HCT116 (cell line): Measurements from ENCODE around the gene TENM4. TPM values are rescaled to one million over a fixed set of nuclear protein-coding genes. Genes with fewer than 3 reads are reported as not detected.

ENCODE experiments used
- ATAC-seq: fragments of 200-7000 bp; cut with Tn5 transposase; 2 replicates; pipeline ENCODE4 v1.9.1; 2020; ENCODE audit warnings: mild to moderate bottlenecking, moderate library complexity
- BruUV-seq: library from RNA; stranded (reverse); fragments of 400-500 nt; replicated peaks from 2 replicates; lab custom pipeline; 2021; lab: Mats Ljungman, UMichigan
- CTCF ChIA-PET: fragments of 300-600 bp; sonication (Branson Sonifier 250); formaldehyde crosslinking; loops from one replicate; lab custom pipeline; 2021; ENCODE audit warnings: antibody characterized with exemption; lab: Charles Lee
- POLR2A ChIA-PET: fragments of 300-600, 350-600 bp; sonication (Branson Sonifier 250); formaldehyde crosslinking; loops from one replicate; lab custom pipeline; 2021; ENCODE audit warnings: antibody characterized with exemption; lab: Charles Lee
- RAD21 ChIA-PET, 2 experiments: fragments of 300-600 bp; sonication (Branson Sonifier 250); formaldehyde crosslinking; loops; one replicate each; lab custom pipeline; 2023; ENCODE audit warnings: low total read pairs in 2 of 2; ENCODE audit not compliant: uncharacterized antibody in 2 of 2, unreplicated experiment in 2 of 2, low non-redundant PET in 1 of 2; lab: Charles Lee
- DNase-seq: peaks from one replicate; pipeline ENCODE4 v3.0.0-alpha.2; 2010; ENCODE audit warnings: low read depth, low spot score
- H2AFZ ChIP-seq: fragments of 200-600 bp; shearing (Covaris generic), sonication (generic); 2 replicates; pipeline ENCODE4 v1.6.1; 2017; ENCODE audit warnings: low read depth, mixed run types, mixed read lengths, antibody characterized with exemption, low read length; ENCODE audit not compliant: poor library complexity, severe bottlenecking
- H3K27ac ChIP-seq: 2 replicates; pipeline ENCODE4 v1.5.1; 2012; ENCODE audit warnings: low read depth, low read length
- H3K27me3 ChIP-seq: fragments of 200-600 bp; sonication (generic); 2 replicates; pipeline ENCODE4 v1.6.1; 2016; ENCODE audit warnings: mixed run types, low read length, mixed read lengths; ENCODE audit not compliant: insufficient read depth
- H3K36me3 ChIP-seq, 2 experiments: fragments of 200-500 bp in 1 of 2; fragments of 200-600 bp in 1 of 2; sonication (Bioruptor generic) in 1 of 2; sonication (generic) in 1 of 2; 2 replicates each; pipeline versions ENCODE4 v1.5.1 to v1.6.1; 2014 to 2016; ENCODE audit warnings: low read length in 2 of 2, inconsistent platforms in 1 of 2, mixed read lengths in 1 of 2, mixed run types in 1 of 2; ENCODE audit not compliant: insufficient read depth in 2 of 2, control insufficient read depth in 1 of 2
- H3K4me1 ChIP-seq, 2 experiments: fragments of 200-600 bp in 1 of 2; sonication (generic) in 1 of 2; 2 replicates each; pipeline versions ENCODE4 v1.5.1 to v1.6.1; 2012 to 2017; ENCODE audit warnings: low read length in 2 of 2, inconsistent platforms in 1 of 2, mild to moderate bottlenecking in 1 of 2, mixed read lengths in 1 of 2, mixed run types in 1 of 2, moderate library complexity in 1 of 2; ENCODE audit not compliant: insufficient read depth in 2 of 2, control insufficient read depth in 1 of 2
- H3K4me2 ChIP-seq: fragments of 200-600 bp; sonication (generic); 2 replicates; pipeline ENCODE4 v1.6.1; 2017; ENCODE audit warnings: mixed run types, low read length, mixed read lengths
- H3K4me3 ChIP-seq, 2 experiments: fragments of 200-600 bp in 1 of 2; sonication (generic) in 1 of 2; replicated peaks in 1 of 2; 2 replicates each; pipeline ENCODE4 v1.5.1; 2011 to 2016; ENCODE audit warnings: low read length in 2 of 2, control low read depth in 1 of 2, low read depth in 1 of 2, mild to moderate bottlenecking in 1 of 2, mixed read lengths in 1 of 2, mixed run types in 1 of 2
- H3K79me2 ChIP-seq: fragments of 200-600 bp; sonication (generic); 2 replicates; pipeline ENCODE4 v1.6.1; 2017; ENCODE audit warnings: mild to moderate bottlenecking, mixed run types, low read length, moderate library complexity, mixed read lengths; ENCODE audit not compliant: insufficient read depth
- H3K9ac ChIP-seq: fragments of 200-600 bp; sonication (generic); 2 replicates; pipeline ENCODE4 v1.6.1; 2016; ENCODE audit warnings: low read length, mixed read lengths
- H3K9me2 ChIP-seq: fragments of 200-600 bp; sonication (generic), shearing (Covaris generic); 2 replicates; pipeline ENCODE4 v1.6.1; 2017; ENCODE audit warnings: mixed run types, mild to moderate bottlenecking, moderate library complexity; ENCODE audit not compliant: insufficient read depth
- H3K9me3 ChIP-seq, 2 experiments: fragments of 200-500 bp in 1 of 2; fragments of 200-600 bp in 1 of 2; sonication (Bioruptor generic) in 1 of 2; sonication (generic) in 1 of 2; 2 replicates each; pipeline ENCODE4 v1.6.1; 2014 to 2017; ENCODE audit warnings: low read length in 2 of 2, mixed read lengths in 2 of 2, inconsistent platforms in 1 of 2, low read depth in 1 of 2, mild to moderate bottlenecking in 1 of 2, mixed run types in 1 of 2, moderate library complexity in 1 of 2; ENCODE audit not compliant: control insufficient read depth in 1 of 2, insufficient read depth in 1 of 2
- H4K20me1 ChIP-seq: fragments of 200-600 bp; sonication (generic), shearing (Covaris generic); 2 replicates; pipeline ENCODE4 v1.6.1; 2017; ENCODE audit warnings: mixed run types, mild to moderate bottlenecking, moderate library complexity; ENCODE audit not compliant: insufficient read depth
- ATF3 ChIP-seq: IDR thresholded peaks from 2 replicates; pipeline ENCODE4 v1.6.1; 2012
- CEBPB ChIP-seq: IDR thresholded peaks from 2 replicates; pipeline ENCODE4 v1.6.1; 2012; ENCODE audit warnings: low read depth
- CTCF ChIP-seq, 3 experiments: fragments of 200-600 bp in 1 of 3; sonication (generic) in 1 of 3; IDR thresholded peaks in 2 of 3; conservative IDR thresholded peaks in 1 of 3; 2 replicates each; pipeline ENCODE4 v1.5.1; 2012 to 2017; ENCODE audit warnings: low read depth in 2 of 3, low read length in 2 of 3, antibody characterized with exemption in 1 of 3, borderline replicate concordance in 1 of 3, control low read depth in 1 of 3, mild to moderate bottlenecking in 1 of 3, mixed read lengths in 1 of 3, mixed run types in 1 of 3, moderate library complexity in 1 of 3; ENCODE audit not compliant: insufficient read depth in 1 of 3
- EGR1 ChIP-seq: IDR thresholded peaks from 2 replicates; pipeline ENCODE4 v1.6.1; 2012; ENCODE audit warnings: low read depth
- ELF1 ChIP-seq: IDR thresholded peaks from 2 replicates; pipeline ENCODE4 v1.6.1; 2012; ENCODE audit warnings: low read depth, borderline replicate concordance
- EZH2 ChIP-seq: fragments of 200-600 bp; sonication (generic); IDR thresholded peaks from 2 replicates; pipeline ENCODE4 v1.6.1; 2017; ENCODE audit warnings: antibody characterized with exemption, mixed run types
- EZH2phosphoT487 ChIP-seq: fragments of 200-600 bp; IDR thresholded peaks from 2 replicates; pipeline ENCODE4 v1.6.1; 2018; ENCODE audit warnings: antibody characterized with exemption, borderline replicate concordance
- FOSL1 ChIP-seq: IDR thresholded peaks from 2 replicates; pipeline ENCODE4 v1.6.1; 2012; ENCODE audit warnings: low read depth
- JUND ChIP-seq: IDR thresholded peaks from 2 replicates; pipeline ENCODE4 v1.6.1; 2012
- MAX ChIP-seq: IDR thresholded peaks from 2 replicates; pipeline ENCODE4 v1.6.1; 2012
- POLR2A ChIP-seq: IDR thresholded peaks from 2 replicates; pipeline ENCODE4 v1.7.0; 2011; ENCODE audit warnings: borderline replicate concordance; ENCODE audit not compliant: insufficient read depth, insufficient read length; ENCODE audit errors: extremely low read depth
- POLR2AphosphoS5 ChIP-seq: IDR thresholded peaks from 2 replicates; pipeline ENCODE4 v1.6.1; 2011; ENCODE audit warnings: mild to moderate bottlenecking, low read depth, low read length, moderate library complexity
- REST ChIP-seq: IDR thresholded peaks from 2 replicates; pipeline ENCODE4 v1.6.1; 2012; ENCODE audit warnings: low read depth
- SIN3A ChIP-seq: IDR thresholded peaks from 2 replicates; pipeline ENCODE4 v1.6.1; 2012; ENCODE audit warnings: low read depth
- SP1 ChIP-seq: IDR thresholded peaks from 2 replicates; pipeline ENCODE4 v1.6.1; 2012; ENCODE audit warnings: low read depth
- SRF ChIP-seq: IDR thresholded peaks from 2 replicates; pipeline ENCODE4 v1.6.1; 2012; ENCODE audit warnings: low read depth
- TCF7L2 ChIP-seq: IDR thresholded peaks from 2 replicates; pipeline ENCODE4 v1.7.0; 2011; ENCODE audit warnings: borderline replicate concordance, inconsistent platforms; ENCODE audit not compliant: insufficient read depth, insufficient read length; ENCODE audit errors: extremely low read depth
- YY1 ChIP-seq: IDR thresholded peaks from 2 replicates; pipeline ENCODE4 v1.6.1; 2011; ENCODE audit warnings: low read length, low read depth, moderate library complexity, mild to moderate bottlenecking; ENCODE audit not compliant: insufficient replicate concordance; ENCODE audit errors: extremely low read depth
- ZFX ChIP-seq: fragments of 450-650 bp; IDR thresholded peaks from 2 replicates; pipeline ENCODE4 v1.6.1; 2017
- intact Hi-C: fragments of 100-400 bp; cut with micrococcal nuclease; formaldehyde crosslinking; loops from 2 replicates; pipeline ENCODE4 v1.10.0; 2022
- total RNA-seq: library from RNA; stranded (reverse); gene quantifications from one replicate; pipeline ENCODE4 v1.2.1, GENCODE V29; 2021; ENCODE audit not compliant: unreplicated experiment

TENM4 gene
- total RNA-seq, 1 experiment from 2014 or later, result 0.05 TPM

GRCh38 chr11:79018371-79018849, 422.4 kb downstream of the TENM4 start:
- Histone ChIP-seq H3K9ac (no peak overlapping the region), H3K27me3 (0 out of 2 replicates have a peak, but pooled peaks cover 21% of the 10 kb centered on the region), H3K36me3 (no peaks in the 10 kb centered on the region)
- no peak for TF ChIP-seq EZH2
- TF ChIP-seq POLR2A, result no peak
- TF ChIP-seq ZFX, result no peak
- TF ChIP-seq SIN3A, result no peak
- no peak for TF ChIP-seq EGR1
- no peak for TF ChIP-seq ELF1
- TF ChIP-seq FOSL1, result no peak
- no peak for TF ChIP-seq REST
- no peak for TF ChIP-seq SP1
- no peak for TF ChIP-seq EZH2phosphoT487
- no peak for TF ChIP-seq YY1
- no peak for TF ChIP-seq SRF
- no peak for TF ChIP-seq ATF3
- TF ChIP-seq JUND, result no peak
- no peak for TF ChIP-seq MAX
- no peak for TF ChIP-seq POLR2AphosphoS5
- TF ChIP-seq CTCF (IDR thresholded peaks at IDR 0.05 in 2 of 3, conservative IDR thresholded peaks at IDR 0.05 in 1 of 3; ENCODE audit: borderline replicate concordance in 1 of 3, insufficient read depth in 1 of 3, low read depth in 2 of 3, low read length in 2 of 3), result no peak
- TF ChIP-seq CEBPB, result no peak
- TF ChIP-seq TCF7L2, result no peak
- TF ChIP-seq, all 23 proteins: peak for 0
- ATAC-seq, result no peak
- intact Hi-C loops, result no loop called here
- ChIA-PET POLR2A (no interaction called here), RAD21 (no interaction called here), CTCF (no interaction called here)
- Histone ChIP-seq H3K4me2 (no peak overlapping the region), H4K20me1 (no peaks in the 10 kb centered on the region), H3K4me3 (no peak overlapping the region), H3K4me1 (no peaks in the 10 kb centered on the region), H3K79me2 (no peaks in the 10 kb centered on the region), H2AFZ (no peak overlapping the region), H3K9me2 (no peaks in the 10 kb centered on the region), H3K27ac (no peak overlapping the region), H3K9me3 (no peaks in the 10 kb centered on the region)
- no peak for DNase-seq
- no TSS peak for BruUV-seq
